WTC11 (cell line): ENCODE data around the gene SCAF8. TPM values are rescaled to one million over a fixed set of nuclear protein-coding genes. Genes with fewer than 3 reads are reported as not detected.

Source experiments
- ATAC-seq: fragments of 200-7000 bp; cut with Tn5 transposase; 2 replicates; pipeline ENCODE4 v1.10.0; 2021; ENCODE audit warnings: mild to moderate bottlenecking, moderate library complexity
- CTCF ChIA-PET: fragments of 300-600 bp; sonication (Branson Sonifier 250); formaldehyde crosslinking; loops from one replicate; lab custom pipeline; 2021; ENCODE audit warnings: antibody characterized with exemption; lab: Charles Lee
- POLR2A ChIA-PET: fragments of 350-600 bp; sonication (Branson Sonifier 250); formaldehyde crosslinking; loops from one replicate; lab custom pipeline; 2021; ENCODE audit warnings: antibody characterized with exemption; lab: Charles Lee
- DNase-seq: peaks from one replicate; pipeline ENCODE4 v3.0.0; 2021; ENCODE audit warnings: low spot score
- H3K27ac Mint-ChIP-seq: 2 replicates; pipeline ENCODE4 v1.8.0; 2021; ENCODE audit warnings: mixed read lengths
- H3K27me3 Mint-ChIP-seq: 2 replicates; pipeline ENCODE4 v1.8.0; 2021; ENCODE audit warnings: low read depth, mild to moderate bottlenecking, moderate library complexity, mixed read lengths
- H3K36me3 Mint-ChIP-seq: 2 replicates; pipeline ENCODE4 v1.8.0; 2021; ENCODE audit warnings: mixed read lengths
- H3K4me1 Mint-ChIP-seq: 2 replicates; pipeline ENCODE4 v1.8.0; 2022; ENCODE audit warnings: mixed read lengths
- H3K4me3 Mint-ChIP-seq: 2 replicates; pipeline ENCODE4 v1.8.0; 2021; ENCODE audit warnings: mild to moderate bottlenecking, moderate library complexity, mixed read lengths
- H3K9me3 Mint-ChIP-seq: 2 replicates; pipeline ENCODE4 v1.8.0; 2021; ENCODE audit warnings: mixed read lengths
- AR ChIP-seq: fragments of 250-450 bp; sonication (Bioruptor Pico); IDR thresholded peaks from 2 replicates; pipeline ENCODE4 v1.9.0; 2021; ENCODE audit warnings: mild to moderate bottlenecking
- ARID4B ChIP-seq: sonication (generic); formaldehyde crosslinking; IDR thresholded peaks from 2 replicates; pipeline ENCODE4 v1.8.0; 2023; ENCODE audit warnings: missing genetic modification reagents, mild to moderate bottlenecking, borderline replicate concordance
- EMX1 ChIP-seq: fragments of 250-450 bp; sonication (Bioruptor Pico); IDR thresholded peaks from 2 replicates; pipeline ENCODE4 v1.8.0; 2021; ENCODE audit warnings: mild to moderate bottlenecking
- HMGA2 ChIP-seq: fragments of 250-450 bp; sonication (Bioruptor Pico); IDR thresholded peaks from 2 replicates; pipeline ENCODE4 v1.4.0; 2021; ENCODE audit warnings: mild to moderate bottlenecking, moderate library complexity
- JUN ChIP-seq: sonication (generic); formaldehyde crosslinking; IDR thresholded peaks from 2 replicates; pipeline ENCODE4 v1.8.0; 2023; ENCODE audit warnings: mild to moderate bottlenecking, missing genetic modification reagents
- NR2C2 ChIP-seq: sonication (generic); formaldehyde crosslinking; IDR thresholded peaks from 2 replicates; pipeline ENCODE4 v1.8.0; 2022; ENCODE audit warnings: mild to moderate bottlenecking, missing genetic modification reagents
- RELA ChIP-seq: sonication (generic); formaldehyde crosslinking; IDR thresholded peaks from 2 replicates; pipeline ENCODE4 v1.8.1; 2022; ENCODE audit warnings: missing genetic modification reagents, mild to moderate bottlenecking, borderline replicate concordance
- SMAD4 ChIP-seq: sonication (generic); formaldehyde crosslinking; IDR thresholded peaks from 2 replicates; pipeline ENCODE4 v1.8.0; 2022; ENCODE audit warnings: mild to moderate bottlenecking, missing genetic modification reagents
- SP1 ChIP-seq: sonication (generic); formaldehyde crosslinking; conservative IDR thresholded peaks from 2 replicates; pipeline ENCODE4 v1.8.1; 2022; ENCODE audit warnings: missing genetic modification reagents
- TEAD1 ChIP-seq: sonication (generic); formaldehyde crosslinking; IDR thresholded peaks from 2 replicates; pipeline ENCODE4 v1.8.0; 2022; ENCODE audit warnings: mild to moderate bottlenecking, missing genetic modification reagents
- TEAD4 ChIP-seq: sonication (generic); formaldehyde crosslinking; IDR thresholded peaks from 2 replicates; pipeline ENCODE4 v1.8.0; 2022; ENCODE audit warnings: mild to moderate bottlenecking, missing genetic modification reagents
- USF2 ChIP-seq: sonication (generic); formaldehyde crosslinking; IDR thresholded peaks from 2 replicates; pipeline ENCODE4 v1.8.1; 2023; ENCODE audit warnings: mild to moderate bottlenecking, missing genetic modification reagents, moderate library complexity
- total RNA-seq: library from RNA; stranded (reverse); gene quantifications from 3 replicates; pipeline ENCODE4 v1.2.3, GENCODE V29; 2021
- TF ChIP-seq, protein P1 (sequence below): sonication (generic); formaldehyde crosslinking; IDR thresholded peaks from 2 replicates; pipeline ENCODE4 v1.8.0; 2022; ENCODE audit warnings: mild to moderate bottlenecking, missing genetic modification reagents
- TF ChIP-seq, protein P2 (sequence below): sonication (generic); formaldehyde crosslinking; IDR thresholded peaks from 2 replicates; pipeline ENCODE4 v1.8.1; 2023; ENCODE audit warnings: mild to moderate bottlenecking, missing genetic modification reagents

SCAF8 gene
- total RNA-seq, 1 experiment from 2014 or later: 40.7 TPM

GRCh38 chr6:154721460-154721859, 11.8 kb upstream of the SCAF8 start:
- H3K27ac Mint-ChIP-seq: no peak overlapping the region
- no peak for DNase-seq
- H3K4me1 Mint-ChIP-seq: no peaks in the 10 kb centered on the region
- H3K27me3 Mint-ChIP-seq: peaks cover 3% of the 10 kb centered on the region
- no peak overlapping the region for H3K4me3 Mint-ChIP-seq
- TF ChIP-seq HMGA2: no peak
- no peak for TF ChIP-seq AR (CRISPR knock-in tag)
- TF ChIP-seq TEAD1: no peak
- TF ChIP-seq NR2C2 (CRISPR knock-in tag): no peak
- no peak for TF ChIP-seq EMX1 (CRISPR knock-in tag)
- no peak for TF ChIP-seq ARID4B
- no peak for TF ChIP-seq SP1 (CRISPR knock-in tag)
- TF ChIP-seq USF2 (CRISPR knock-in tag): no peak
- no peak for TF ChIP-seq JUN
- TF ChIP-seq RELA (CRISPR knock-in tag): no peak
- no peak for TF ChIP-seq SMAD4 (CRISPR knock-in tag)
- no peak for TF ChIP-seq TEAD4 (CRISPR knock-in tag)
- CTCF ChIA-PET: interaction anchor here (0.6 to 1.3 kb wide), 2 partner anchors 11 to 46 kb away, joined by 3 to 5 read pairs; no protein-coding TSS in a partner anchor
- peaks cover 18% of the 10 kb centered on the region for H3K36me3 Mint-ChIP-seq
- peaks cover 35% of the 10 kb centered on the region for H3K9me3 Mint-ChIP-seq
- no peak for ATAC-seq
- POLR2A ChIA-PET: no interaction called here

GRCh38 chr6:154726887-154727286, 6.3 kb upstream of the SCAF8 start:
- TF ChIP-seq, protein P1, sequence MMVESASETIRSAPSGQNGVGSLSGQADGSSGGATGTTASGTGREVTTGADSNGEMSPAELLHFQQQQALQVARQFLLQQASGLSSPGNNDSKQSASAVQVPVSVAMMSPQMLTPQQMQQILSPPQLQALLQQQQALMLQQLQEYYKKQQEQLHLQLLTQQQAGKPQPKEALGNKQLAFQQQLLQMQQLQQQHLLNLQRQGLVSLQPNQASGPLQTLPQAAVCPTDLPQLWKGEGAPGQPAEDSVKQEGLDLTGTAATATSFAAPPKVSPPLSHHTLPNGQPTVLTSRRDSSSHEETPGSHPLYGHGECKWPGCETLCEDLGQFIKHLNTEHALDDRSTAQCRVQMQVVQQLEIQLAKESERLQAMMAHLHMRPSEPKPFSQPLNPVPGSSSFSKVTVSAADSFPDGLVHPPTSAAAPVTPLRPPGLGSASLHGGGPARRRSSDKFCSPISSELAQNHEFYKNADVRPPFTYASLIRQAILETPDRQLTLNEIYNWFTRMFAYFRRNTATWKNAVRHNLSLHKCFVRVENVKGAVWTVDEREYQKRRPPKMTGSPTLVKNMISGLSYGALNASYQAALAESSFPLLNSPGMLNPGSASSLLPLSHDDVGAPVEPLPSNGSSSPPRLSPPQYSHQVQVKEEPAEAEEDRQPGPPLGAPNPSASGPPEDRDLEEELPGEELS (CRISPR knock-in tag): no peak
- TF ChIP-seq, protein P2, sequence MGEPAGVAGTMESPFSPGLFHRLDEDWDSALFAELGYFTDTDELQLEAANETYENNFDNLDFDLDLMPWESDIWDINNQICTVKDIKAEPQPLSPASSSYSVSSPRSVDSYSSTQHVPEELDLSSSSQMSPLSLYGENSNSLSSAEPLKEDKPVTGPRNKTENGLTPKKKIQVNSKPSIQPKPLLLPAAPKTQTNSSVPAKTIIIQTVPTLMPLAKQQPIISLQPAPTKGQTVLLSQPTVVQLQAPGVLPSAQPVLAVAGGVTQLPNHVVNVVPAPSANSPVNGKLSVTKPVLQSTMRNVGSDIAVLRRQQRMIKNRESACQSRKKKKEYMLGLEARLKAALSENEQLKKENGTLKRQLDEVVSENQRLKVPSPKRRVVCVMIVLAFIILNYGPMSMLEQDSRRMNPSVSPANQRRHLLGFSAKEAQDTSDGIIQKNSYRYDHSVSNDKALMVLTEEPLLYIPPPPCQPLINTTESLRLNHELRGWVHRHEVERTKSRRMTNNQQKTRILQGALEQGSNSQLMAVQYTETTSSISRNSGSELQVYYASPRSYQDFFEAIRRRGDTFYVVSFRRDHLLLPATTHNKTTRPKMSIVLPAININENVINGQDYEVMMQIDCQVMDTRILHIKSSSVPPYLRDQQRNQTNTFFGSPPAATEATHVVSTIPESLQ (CRISPR knock-in tag): no peak
- Mint-ChIP-seq H3K9me3 (peaks cover 7% of the 10 kb centered on the region), H3K36me3 (0 out of 2 replicates have a peak, but pooled peaks cover under 1% of the 10 kb centered on the region), H3K27ac (no peak overlapping the region; the same call in 1 of the 2 replicates), H3K27me3 (no peaks in the 10 kb centered on the region), H3K4me1 (peaks cover 4% of the 10 kb centered on the region), H3K4me3 (no peak overlapping the region)
- ATAC-seq (no peak), DNase-seq (no peak)
- ChIA-PET POLR2A (no interaction called here), CTCF (interaction anchor here (1.2 kb wide), 1 partner anchor 80 kb away, joined by 3 read pairs; no protein-coding TSS in a partner anchor)
